H1 (cell line): Measurements from ENCODE around the gene OR2A12. TPM values are rescaled to one million over a fixed set of nuclear protein-coding genes. Genes with fewer than 3 reads are reported as not detected.

Source experiments
- CTCF ChIA-PET: fragments of 300-600 bp; sonication (Branson Sonifier 250); formaldehyde crosslinking; loops from one replicate; lab custom pipeline; 2021; ENCODE audit not compliant: partially characterized antibody; lab: Charles Lee
- POLR2A ChIA-PET: fragments of 300-600 bp; sonication (Branson Sonifier 250); formaldehyde crosslinking; loops from one replicate; lab custom pipeline; 2021; ENCODE audit warnings: inconsistent platforms; ENCODE audit not compliant: partially characterized antibody; lab: Charles Lee
- DNase-seq, 2 experiments: peaks; one replicate each; pipeline versions ENCODE4 v3.0.0 to v3.0.0-alpha.2; 2010 to 2022; ENCODE audit warnings: low spot score in 2 of 2, low read depth in 1 of 2, mixed read lengths in 1 of 2
- FAIRE-seq: peaks from 2 replicates; lab custom pipeline; 2011; peaks lifted over from hg19 to GRCh38; lab: Jason Lieb, UNC
- H2AFZ ChIP-seq: 2 replicates; pipeline ENCODE4 v1.8.1; 2012; ENCODE audit warnings: low read length, inconsistent platforms
- H2AK5ac ChIP-seq: 2 replicates; pipeline ENCODE4 v1.6.1; 2013; ENCODE audit warnings: low read depth, low read length
- H2BK120ac ChIP-seq: replicated peaks from 2 replicates; pipeline ENCODE3; 2013; ENCODE audit warnings: low read depth, low read length, inconsistent platforms
- H2BK12ac ChIP-seq: 2 replicates; pipeline ENCODE4 v1.6.1; 2013; ENCODE audit warnings: low read depth, low read length
- H2BK15ac ChIP-seq: 2 replicates; pipeline ENCODE4 v1.6.1; 2013; ENCODE audit warnings: low read length
- H2BK20ac ChIP-seq: 2 replicates; pipeline ENCODE4 v1.6.1; 2013; ENCODE audit warnings: low read length
- H2BK5ac ChIP-seq: 2 replicates; pipeline ENCODE4 v1.6.1; 2013; ENCODE audit warnings: low read depth, low read length
- H3K14ac ChIP-seq: 2 replicates; pipeline ENCODE4 v1.6.1; 2013; ENCODE audit warnings: inconsistent platforms; ENCODE audit not compliant: insufficient read length
- H3K18ac ChIP-seq: 2 replicates; pipeline ENCODE4 v1.6.1; 2013; ENCODE audit warnings: low read length; ENCODE audit errors: extremely low read depth
- H3K23ac ChIP-seq: 2 replicates; pipeline ENCODE4 v1.6.1; 2013; ENCODE audit warnings: inconsistent platforms; ENCODE audit not compliant: insufficient read length
- H3K23me2 ChIP-seq: 2 replicates; pipeline ENCODE4 v1.6.1; 2013; ENCODE audit warnings: low read depth, low read length
- H3K27ac ChIP-seq: 2 replicates; pipeline ENCODE4 v1.6.1; 2011; ENCODE audit warnings: low read depth, low read length, inconsistent platforms
- H3K27me3 ChIP-seq, 4 experiments: replicated peaks in 1 of 4; 1 replicate in 1 of 4; 2 replicates in 3 of 4; pipeline versions ENCODE4 v1.6.1 to v1.8.1; 2011 to 2013; ENCODE audit warnings: low read length in 3 of 4, mild to moderate bottlenecking in 3 of 4, inconsistent platforms in 2 of 4, mixed read lengths in 2 of 4, moderate library complexity in 1 of 4; ENCODE audit not compliant: control insufficient read depth in 3 of 4, insufficient read depth in 3 of 4; ENCODE audit errors: extremely low read depth in 1 of 4
- H3K36me3 ChIP-seq, 4 experiments: 2 replicates each; pipeline versions ENCODE4 v1.6.1 to v1.8.1; 2011 to 2013; ENCODE audit warnings: mild to moderate bottlenecking in 4 of 4, low read length in 3 of 4, moderate library complexity in 2 of 4, control low read depth in 1 of 4, inconsistent platforms in 1 of 4; ENCODE audit not compliant: insufficient read depth in 4 of 4, control insufficient read depth in 2 of 4
- H3K4ac ChIP-seq: replicated peaks from 2 replicates; pipeline ENCODE3; 2013; ENCODE audit warnings: low read length, low read depth, mixed read lengths, inconsistent platforms; ENCODE audit not compliant: insufficient read length
- H3K4me1 ChIP-seq, 4 experiments: replicated peaks in 1 of 4; 1 replicate in 1 of 4; 2 replicates in 3 of 4; pipeline versions ENCODE4 v1.6.1 to v1.8.1; 2011 to 2013; ENCODE audit warnings: low read length in 3 of 4, inconsistent platforms in 2 of 4, mixed read lengths in 1 of 4; ENCODE audit not compliant: insufficient read depth in 4 of 4, control insufficient read depth in 3 of 4
- H3K4me2 ChIP-seq, 2 experiments: 2 replicates each; pipeline versions ENCODE4 v1.6.1 to v1.8.1; 2011 to 2013; ENCODE audit warnings: low read depth in 2 of 2, low read length in 2 of 2, control low read depth in 1 of 2, inconsistent platforms in 1 of 2, mild to moderate bottlenecking in 1 of 2; ENCODE audit not compliant: insufficient read depth in 1 of 2
- H3K4me3 ChIP-seq, 4 experiments: fragments of 200-600, 300-600 bp in 1 of 4; sonication (generic), shearing (Covaris generic), sonication (Bioruptor Twin) in 1 of 4; 2 replicates each; pipeline versions ENCODE4 v1.5.1 to v1.8.1; 2011 to 2016; ENCODE audit warnings: low read length in 4 of 4, low read depth in 3 of 4, control low read depth in 2 of 4, inconsistent platforms in 2 of 4, mild to moderate bottlenecking in 2 of 4, mixed read lengths in 1 of 4, moderate library complexity in 1 of 4; ENCODE audit not compliant: insufficient read depth in 2 of 4; ENCODE audit errors: extremely low read depth in 1 of 4
- H3K56ac ChIP-seq: replicated peaks from 2 replicates; pipeline ENCODE3; 2013; ENCODE audit warnings: low read depth, mild to moderate bottlenecking, mixed read lengths, low read length, inconsistent platforms; ENCODE audit not compliant: insufficient read length
- H3K79me1 ChIP-seq: 2 replicates; pipeline ENCODE4 v1.6.1; 2013; ENCODE audit warnings: low read depth, low read length, control low read depth
- H3K79me2 ChIP-seq, 2 experiments: 2 replicates each; pipeline versions ENCODE4 v1.6.1 to v1.8.1; 2012 to 2013; ENCODE audit warnings: low read length in 2 of 2, mild to moderate bottlenecking in 2 of 2, inconsistent platforms in 1 of 2; ENCODE audit not compliant: insufficient read depth in 2 of 2, control insufficient read depth in 1 of 2
- H3K9ac ChIP-seq, 4 experiments: replicated peaks in 1 of 4; 1 replicate in 1 of 4; 2 replicates in 3 of 4; pipeline versions ENCODE4 v1.6.1 to v1.8.1; 2011 to 2013; ENCODE audit warnings: low read depth in 3 of 4, low read length in 3 of 4, control low read depth in 2 of 4, mild to moderate bottlenecking in 2 of 4, moderate library complexity in 2 of 4, inconsistent platforms in 1 of 4; ENCODE audit errors: extremely low read depth in 1 of 4
- H3K9me3 ChIP-seq, 2 experiments: 2 replicates each; pipeline versions ENCODE4 v1.6.1 to v1.8.1; 2012 to 2013; ENCODE audit warnings: mild to moderate bottlenecking in 2 of 2, moderate library complexity in 2 of 2, control low read depth in 1 of 2, inconsistent platforms in 1 of 2, low read depth in 1 of 2, low read length in 1 of 2, mixed read lengths in 1 of 2; ENCODE audit not compliant: insufficient read depth in 2 of 2
- H4K20me1 ChIP-seq, 2 experiments: replicated peaks in 1 of 2; 2 replicates each; pipeline versions ENCODE3 to v1.8.1; 2011 to 2013; ENCODE audit warnings: inconsistent platforms in 2 of 2, low read length in 2 of 2, mild to moderate bottlenecking in 1 of 2; ENCODE audit not compliant: insufficient read depth in 2 of 2, control insufficient read depth in 1 of 2
- H4K5ac ChIP-seq: 2 replicates; pipeline ENCODE4 v1.6.1; 2013; ENCODE audit warnings: low read length, low read depth, mixed read lengths, inconsistent platforms; ENCODE audit not compliant: insufficient read length
- H4K8ac ChIP-seq: 2 replicates; pipeline ENCODE4 v1.8.0; 2013; ENCODE audit warnings: mild to moderate bottlenecking, moderate library complexity, low read length, inconsistent platforms; ENCODE audit not compliant: insufficient read depth; ENCODE audit errors: extremely low read depth
- H4K91ac ChIP-seq: replicated peaks from 2 replicates; pipeline ENCODE3; 2013; ENCODE audit warnings: low read length, mixed read lengths, inconsistent platforms; ENCODE audit not compliant: insufficient read length
- ASH2L ChIP-seq: fragments of 200-600, 300-600 bp; sonication (generic); IDR thresholded peaks from one replicate; pipeline ENCODE4 v1.7.1; 2017; ENCODE audit warnings: low read length
- BACH1 ChIP-seq: IDR thresholded peaks from 2 replicates; pipeline ENCODE4 v1.6.1; 2012; ENCODE audit warnings: low read length, improper control_type of control experiment
- CBX5 ChIP-seq: fragments of 300-800, 300-1000 bp; sonication (generic); IDR thresholded peaks from 2 replicates; pipeline ENCODE4 v1.7.1; 2016; ENCODE audit warnings: antibody characterized with exemption, low read length, low read depth
- CEBPB ChIP-seq: IDR thresholded peaks from 2 replicates; pipeline ENCODE4 v1.6.1; 2012; ENCODE audit warnings: low read depth, low read length
- E2F6 ChIP-seq: IDR thresholded peaks from 2 replicates; pipeline ENCODE4 v1.6.1; 2012; ENCODE audit warnings: inconsistent platforms
- EZH2 ChIP-seq: fragments of 200-600 bp; sonication (generic); IDR thresholded peaks from 2 replicates; pipeline ENCODE4 v1.7.1; 2012; ENCODE audit warnings: low read depth, mild to moderate bottlenecking, moderate library complexity, low read length, inconsistent platforms; ENCODE audit not compliant: severe bottlenecking
- HDAC2 ChIP-seq, 2 experiments: fragments of 300-600 bp in 1 of 2; sonication (generic) in 1 of 2; IDR thresholded peaks; 2 replicates each; pipeline ENCODE4 v1.6.1; 2011 to 2012; ENCODE audit warnings: low read depth in 2 of 2, low read length in 2 of 2, mild to moderate bottlenecking in 2 of 2, moderate library complexity in 2 of 2, borderline replicate concordance in 1 of 2, inconsistent platforms in 1 of 2
- HDAC6 ChIP-seq: IDR thresholded peaks from one replicate; pipeline ENCODE4 v1.7.1; 2012; ENCODE audit warnings: low read depth, mild to moderate bottlenecking, inconsistent platforms, low read length, moderate library complexity
- MAX ChIP-seq: IDR thresholded peaks from 2 replicates; pipeline ENCODE4 v1.6.1; 2012; ENCODE audit warnings: inconsistent platforms
- RFX5 ChIP-seq: IDR thresholded peaks from 2 replicates; pipeline ENCODE4 v1.6.1; 2011; ENCODE audit warnings: low read depth, low read length, improper control_type of control experiment, borderline replicate concordance
- SAP30 ChIP-seq: fragments of 300-600 bp; sonication (generic); IDR thresholded peaks from 2 replicates; pipeline ENCODE4 v1.7.1; 2012; ENCODE audit warnings: low read length, moderate library complexity, mild to moderate bottlenecking, inconsistent platforms; ENCODE audit not compliant: insufficient read depth, insufficient replicate concordance
- SIX5 ChIP-seq: IDR thresholded peaks from 2 replicates; pipeline ENCODE4 v1.6.1; 2011; ENCODE audit warnings: mild to moderate bottlenecking, low read depth, low read length
- SP2 ChIP-seq: IDR thresholded peaks from 2 replicates; pipeline ENCODE4 v1.6.1; 2012; ENCODE audit warnings: mild to moderate bottlenecking, low read length, inconsistent platforms
- WGBS, 2 experiments: shearing (Covaris generic) in 1 of 2; methylation state at CpG; one replicate each; pipeline versions ENCODE4 v1.1.6 to v1.1.7; 2013 to 2015; ENCODE audit warnings: low lambda C conversion rate in 2 of 2, mixed read lengths in 2 of 2, inconsistent platforms in 1 of 2, low coverage in 1 of 2, missing lambda C conversion rate in 1 of 2; ENCODE audit not compliant: insufficient replicate concordance in 2 of 2, insufficient coverage in 1 of 2, insufficient read length in 1 of 2; ENCODE audit errors: extremely low coverage in 1 of 2, missing lambda C conversion rate in 1 of 2; 5-methylcytosine and 5-hydroxymethylcytosine counted together
- polyA plus RNA-seq, 7 experiments: library from polyadenylated mRNA; depleted of rRNA in 3 of 7; stranded (reverse) in 5 of 7; unstranded in 2 of 7; fragments of >200 nt in 5 of 7; fragments of 200-250 nt in 2 of 7; gene quantifications; 1 replicate in 5 of 7; 2 replicates in 1 of 7; 4 replicates in 1 of 7; pipeline versions ENCODE4 v1.2.1 to v1.2.3, GENCODE V29; 2011 to 2013; ENCODE audit warnings: missing spikeins in 2 of 7, mixed read lengths in 2 of 7
- total RNA-seq: library from RNA; stranded (reverse); fragmentation: NEBNext Ultra II Directional; extraction: Animal tissue kit (Norgen Biotek cat#: 25700); gene quantifications from 2 replicates; pipeline ENCODE4 v1.2.1, GENCODE V29; 2021

OR2A12 gene
- total and polyA plus RNA-seq, 2 of the 8 experiments (the other 6 are each of a cell fraction or from before 2014, with no cell fraction given): not detected

GRCh38 chr7:144049491-144049890 lies 36.6 kb upstream of the OR2A12 start:
- H3K23ac ChIP-seq: no peak overlapping the region
- H3K4me2 ChIP-seq: no peak overlapping the region
- POLR2A ChIA-PET: no interaction called here
- no peaks in the 10 kb centered on the region for H3K4me1 ChIP-seq
- H3K79me2 ChIP-seq: no peaks in the 10 kb centered on the region
- no peak overlapping the region for H2BK12ac ChIP-seq
- H2AFZ ChIP-seq: no peak overlapping the region
- no peak overlapping the region for H2AK5ac ChIP-seq
- H3K14ac ChIP-seq: no peak overlapping the region
- no peak overlapping the region for H2BK120ac ChIP-seq
- H3K18ac ChIP-seq: no peak overlapping the region
- H3K36me3 ChIP-seq: no peaks in the 10 kb centered on the region
- DNase-seq: no peak
- H2BK5ac ChIP-seq: no peak overlapping the region
- no peak overlapping the region for H3K27ac ChIP-seq
- H3K27me3 ChIP-seq: no peaks in the 10 kb centered on the region
- H3K56ac ChIP-seq: no peak overlapping the region
- H4K91ac ChIP-seq: no peak overlapping the region
- H3K23me2 ChIP-seq: no peaks in the 10 kb centered on the region; the same call in 1 of the 2 replicates
- H4K8ac ChIP-seq: no peak overlapping the region
- no peak overlapping the region for H2BK15ac ChIP-seq
- H3K9me3 ChIP-seq: no peaks in the 10 kb centered on the region
- H3K9ac ChIP-seq: no peak overlapping the region
- H2BK20ac ChIP-seq: no peak overlapping the region
- no peak overlapping the region for H3K4me3 ChIP-seq
- H3K79me1 ChIP-seq: no peaks in the 10 kb centered on the region
- no peak for FAIRE-seq
- H4K20me1 ChIP-seq: no peaks in the 10 kb centered on the region
- no peak overlapping the region for H3K4ac ChIP-seq
- H4K5ac ChIP-seq: no peak overlapping the region
- CTCF ChIA-PET: interaction anchor here (1.1 to 1.2 kb wide), 2 partner anchors 12 to 14 kb away, joined by 3 to 4 read pairs; no protein-coding TSS in a partner anchor
- WGBS, 2 experiments: 76% methylated on average over 2 of the region's 2 CpGs; no CpG with 5 or more reads in 1 of the 2 experiments
- no peak for TF ChIP-seq SP2
- TF ChIP-seq MAX: no peak
- TF ChIP-seq RFX5: no peak
- no peak for TF ChIP-seq HDAC6
- no peak for TF ChIP-seq CBX5
- TF ChIP-seq EZH2: no peak
- no peak for TF ChIP-seq HDAC2 (IDR thresholded peaks at IDR 0.05; ENCODE audit: borderline replicate concordance in 1 of 2, low read depth in 2 of 2, low read length in 2 of 2)
- TF ChIP-seq ASH2L: no peak
- TF ChIP-seq SIX5: no peak
- TF ChIP-seq CEBPB: no peak
- TF ChIP-seq SAP30: no peak
- no peak for TF ChIP-seq E2F6
- no peak for TF ChIP-seq BACH1
